ENCODE results near the gene LIN9. TPM values are rescaled to one million over a fixed set of nuclear protein-coding genes. Genes with fewer than 3 reads are reported as not detected.

LIN9 gene
- total RNA-seq, 1 donor from 2014 or later: 3.4 TPM

DNA sequence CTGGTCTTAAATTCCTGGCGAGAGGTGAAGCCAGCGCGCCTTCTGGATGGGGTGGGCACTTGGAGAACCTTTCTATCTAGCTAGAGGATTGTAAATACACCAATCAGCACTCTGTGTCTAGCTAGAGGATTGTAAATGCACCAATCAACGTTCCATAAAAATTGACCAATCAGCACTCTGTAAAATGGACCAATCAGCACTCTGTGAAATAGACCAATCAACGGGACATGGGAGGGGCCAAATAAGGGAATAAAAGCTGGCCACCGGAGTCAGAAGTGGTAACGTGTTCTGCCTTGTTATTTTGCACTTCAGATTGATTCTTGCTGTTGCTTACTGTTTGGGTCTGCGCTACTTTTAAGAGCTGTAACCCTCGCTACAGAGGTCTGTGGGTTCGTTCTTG, 12.0 kb upstream of the LIN9 start:
- no peak for ATAC-seq

DNA sequence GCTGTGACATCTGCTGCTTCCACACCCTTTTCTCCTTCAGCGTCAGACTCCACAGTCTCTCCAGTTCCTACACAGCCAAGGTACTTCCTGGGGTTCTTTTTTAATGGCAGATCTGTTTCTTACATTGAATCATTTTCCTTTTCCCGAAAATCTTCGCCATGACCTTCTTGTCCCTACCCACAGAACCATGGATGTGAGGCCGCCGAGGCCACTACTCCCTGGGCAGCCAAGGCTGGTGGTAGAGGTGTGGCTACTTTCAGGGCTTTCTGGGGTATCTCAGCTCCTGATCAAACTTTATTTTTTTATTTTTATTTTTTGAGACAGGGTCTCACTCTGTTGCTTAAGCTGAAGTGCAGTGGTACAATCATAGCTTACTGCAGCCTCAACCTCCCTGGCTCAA, 9.5 kb upstream of the LIN9 start:
- ATAC-seq: no peak

DNA sequence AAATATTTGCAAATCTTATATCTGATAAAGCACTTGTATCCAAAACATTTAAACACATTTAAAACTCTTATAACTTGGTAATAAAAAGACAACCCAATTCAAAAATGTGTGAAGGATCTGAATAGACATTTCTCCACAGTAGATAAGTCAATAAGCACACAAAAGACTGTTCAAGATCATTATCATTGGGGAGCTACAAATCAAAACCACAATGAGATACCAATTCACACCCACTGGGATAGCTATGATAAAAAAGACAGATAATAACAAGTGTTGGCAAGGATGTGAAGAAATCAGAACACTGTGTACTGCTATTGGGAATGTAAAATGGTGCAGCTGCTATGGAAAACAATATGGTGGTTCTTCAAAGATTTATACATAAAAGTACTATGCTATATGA, 5.1 kb upstream of the LIN9 start:
- no peak for ATAC-seq

DNA sequence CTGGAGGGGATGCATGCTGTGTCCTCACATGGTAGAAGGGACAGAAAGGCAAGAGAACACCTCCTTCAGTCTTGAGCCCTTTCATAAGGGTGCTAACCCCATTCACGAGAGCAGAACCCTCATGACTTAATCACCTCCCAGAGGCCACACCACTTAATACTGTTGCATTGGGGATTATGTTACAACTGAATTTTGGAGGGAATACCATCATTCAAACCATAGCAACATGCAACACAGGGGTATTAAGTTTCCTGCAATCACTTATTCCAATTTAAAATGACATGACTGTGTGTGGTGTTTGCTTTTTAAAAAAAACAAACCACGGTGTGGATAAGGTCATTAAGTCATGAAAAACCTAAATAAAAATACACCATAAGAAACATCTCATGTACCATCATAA, 3.1 kb upstream of the LIN9 start:
- ATAC-seq: no peak

DNA sequence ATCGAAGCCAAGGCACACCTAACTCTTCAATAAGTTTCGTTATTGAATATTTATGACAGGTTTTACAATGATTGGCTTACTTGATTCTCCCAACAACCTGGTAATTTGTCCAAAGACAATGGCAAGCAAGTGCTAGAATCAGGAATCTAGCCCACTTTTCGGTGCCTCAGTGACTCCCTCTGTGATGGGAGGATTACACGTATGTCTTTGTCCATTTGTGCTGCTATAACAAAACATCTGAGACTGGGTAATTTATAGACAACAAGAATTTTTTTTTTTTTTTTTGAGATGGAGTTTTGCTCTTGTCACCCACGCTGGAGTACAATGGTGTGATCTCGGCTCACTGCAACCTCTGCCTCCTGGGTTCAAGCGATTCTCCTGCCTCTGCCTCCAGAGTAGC, 2.4 kb upstream of the LIN9 start:
- no peak for ATAC-seq

DNA sequence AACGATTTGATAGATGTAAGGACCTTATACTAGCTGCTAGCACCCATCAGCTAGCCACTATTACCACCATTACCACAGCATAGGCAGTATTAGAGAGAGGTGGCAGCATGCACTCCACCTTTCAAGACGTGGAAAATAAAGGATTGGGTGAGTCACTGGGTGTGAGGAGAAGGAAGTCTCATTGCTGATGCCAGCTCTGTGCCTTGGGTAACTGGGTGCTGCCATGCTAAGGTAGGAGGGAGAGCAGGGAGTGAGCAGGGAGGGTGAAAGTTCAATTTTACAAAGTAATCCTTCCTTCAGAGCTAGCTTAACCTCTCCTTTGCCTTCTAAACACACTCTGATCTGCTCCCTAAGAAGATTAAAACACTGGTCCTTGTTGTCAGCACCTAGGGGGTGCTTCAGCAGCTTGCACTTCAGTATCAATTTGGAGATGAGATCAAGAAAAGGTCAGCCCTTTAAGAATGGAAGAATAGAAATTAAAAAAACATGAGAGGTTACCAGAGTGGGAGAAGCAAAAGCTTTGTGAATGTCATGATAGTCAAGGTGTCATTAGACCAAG, 1.8 kb upstream of the LIN9 start:
- ATAC-seq: peak; percentile 89

DNA sequence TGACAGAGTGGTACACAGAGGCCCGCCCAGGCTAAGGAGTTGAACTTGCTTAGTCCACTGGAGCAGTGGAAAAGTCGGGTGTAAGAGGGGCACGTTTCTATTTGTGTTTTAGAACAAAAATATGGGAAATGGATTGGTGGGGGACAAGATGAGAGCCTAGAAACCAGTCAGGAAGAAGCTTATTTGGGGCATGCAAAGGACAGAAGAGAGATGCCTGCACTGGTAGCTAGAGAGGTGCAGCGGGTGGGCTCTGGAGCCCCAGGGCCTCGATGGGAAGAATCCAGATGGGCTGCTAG, 1.2 kb upstream of the LIN9 start:
- no peak for ATAC-seq

DNA sequence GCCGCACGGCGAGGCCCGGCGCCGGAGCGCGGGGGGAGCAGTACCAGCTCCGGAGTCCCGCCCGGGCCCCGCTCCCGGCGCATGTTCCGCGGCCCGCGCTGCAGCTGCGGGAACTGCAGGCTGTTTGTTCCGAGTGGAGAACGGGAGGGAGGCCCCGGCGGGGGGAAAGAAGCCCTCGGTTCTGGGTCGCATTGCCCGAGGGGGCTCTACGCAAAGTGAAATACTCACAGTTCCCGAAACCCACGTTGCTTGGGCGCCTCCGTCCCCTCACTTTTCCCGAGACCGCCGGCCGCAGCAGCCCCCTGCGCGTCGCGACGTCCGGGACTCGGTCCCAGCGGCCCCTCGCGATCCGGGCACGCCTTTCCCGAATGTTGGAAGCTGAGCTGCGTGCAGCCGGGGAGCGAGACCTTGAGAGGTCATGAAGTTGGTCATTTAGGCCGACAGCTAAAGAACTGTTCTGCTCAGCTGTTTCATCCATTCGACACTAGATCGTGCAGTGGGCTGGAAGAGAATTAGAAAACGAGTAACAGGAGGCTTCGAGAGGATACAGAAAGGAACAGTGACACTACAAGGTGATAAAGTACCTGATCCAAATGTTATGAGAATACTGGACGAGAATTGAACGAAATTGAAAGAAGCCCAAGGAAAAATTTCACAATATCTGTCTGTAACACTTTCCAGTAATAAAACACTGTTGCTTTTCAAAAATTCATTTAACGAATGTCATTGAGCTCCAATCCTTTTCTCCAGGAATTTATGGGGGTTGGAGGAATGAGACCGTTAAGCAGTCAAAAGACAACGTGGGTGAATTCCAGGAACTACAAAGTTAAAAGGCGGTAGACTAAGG, 657 bp upstream of the LIN9 start:
- no peak for ATAC-seq

DNA sequence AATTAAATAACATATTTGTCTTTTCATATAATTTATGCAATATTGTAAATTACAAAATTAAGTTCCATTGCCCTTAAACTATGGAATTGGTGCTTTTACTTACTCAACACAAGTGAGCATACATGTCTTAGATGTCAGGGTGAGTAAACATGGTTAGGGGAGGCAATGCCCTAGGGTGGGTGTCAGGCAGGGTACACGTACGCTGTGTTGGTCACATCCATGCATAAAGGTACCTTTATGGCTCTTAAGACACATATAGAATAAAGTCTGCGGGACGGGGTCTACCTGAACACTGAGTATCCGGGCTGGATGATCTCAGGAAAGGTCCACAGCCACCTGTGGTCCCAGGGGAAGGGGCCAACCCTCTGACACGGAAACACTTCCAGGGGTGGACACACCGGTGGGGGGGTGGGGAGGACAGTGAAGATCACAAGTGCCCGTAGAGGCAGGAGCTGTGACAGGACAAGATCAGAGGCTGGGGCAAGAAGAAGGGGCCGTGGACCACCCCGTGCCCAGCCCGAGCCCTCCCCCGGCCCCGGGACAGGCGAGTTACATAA, 720 bp downstream of the LIN9 start:
- ATAC-seq: peak; percentile 15

DNA sequence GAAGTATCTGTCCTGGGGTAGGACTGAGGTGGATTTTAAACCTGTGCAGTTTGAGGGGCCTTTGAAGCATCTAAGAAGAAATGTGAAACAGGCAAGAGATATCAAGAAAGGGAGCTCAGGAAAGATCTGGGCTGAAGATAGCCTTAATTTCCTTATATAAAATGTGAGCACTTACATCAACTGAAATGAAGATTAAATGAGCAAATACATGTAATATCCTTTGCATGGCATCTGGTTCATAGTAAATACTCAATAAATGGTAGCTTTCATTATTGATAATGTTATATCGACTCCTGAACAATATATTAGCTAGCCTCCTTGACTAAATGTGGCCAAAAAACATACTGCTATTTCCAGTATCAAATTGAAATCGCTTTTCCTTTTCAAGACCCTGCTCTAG, 2.5 kb downstream of the LIN9 start:
- no peak for ATAC-seq

DNA sequence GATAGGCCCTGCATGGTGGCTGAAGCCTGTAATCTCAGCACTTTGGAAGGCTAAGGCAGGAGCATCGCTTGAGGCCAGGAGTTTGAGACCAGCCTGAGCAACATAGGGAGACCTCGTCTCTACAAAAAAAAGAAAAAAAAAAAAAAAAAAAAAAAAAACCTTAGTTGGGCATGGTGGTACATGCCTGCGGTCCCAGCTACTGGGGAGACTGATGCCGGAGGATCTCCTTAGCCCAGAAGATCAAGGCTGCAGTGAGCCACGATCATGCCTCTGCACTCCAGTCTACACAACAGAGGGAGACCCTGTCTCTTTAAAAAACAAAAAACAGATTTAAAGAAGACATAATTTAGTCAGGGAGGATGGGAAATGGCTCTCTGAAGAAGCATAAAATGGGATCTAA, 3.8 kb downstream of the LIN9 start:
- no peak for ATAC-seq

DNA sequence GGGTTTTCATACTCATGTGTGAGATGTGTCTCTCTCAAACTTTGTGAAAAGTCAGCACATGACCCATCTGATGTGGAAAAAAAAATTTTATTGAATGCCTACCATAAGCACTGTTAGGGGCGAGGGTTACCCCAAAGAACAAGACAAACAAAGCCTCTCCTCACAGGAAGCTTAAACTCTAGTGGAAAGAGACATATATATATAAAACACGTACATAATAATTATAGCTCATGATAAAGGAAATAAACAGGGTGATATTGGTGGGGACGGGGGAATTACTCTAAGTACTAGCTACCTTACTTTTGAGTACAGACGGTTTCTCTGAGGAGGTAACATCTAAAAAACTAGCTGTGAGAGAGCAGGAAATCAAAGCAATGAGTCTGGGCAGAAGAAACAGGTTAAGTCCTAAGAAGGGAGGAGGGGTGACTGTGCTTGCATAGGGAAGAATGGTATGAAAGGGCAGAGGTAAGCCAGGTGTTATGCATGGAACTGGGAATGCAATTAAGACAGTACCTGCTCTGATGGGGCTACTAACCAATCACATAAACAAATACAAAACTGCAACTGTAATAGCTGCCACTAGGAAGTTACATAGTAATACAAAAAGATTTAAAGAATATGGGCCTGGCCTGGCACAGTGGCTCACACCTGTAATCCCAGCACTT, 4.5 kb downstream of the LIN9 start:
- ATAC-seq: no peak

DNA sequence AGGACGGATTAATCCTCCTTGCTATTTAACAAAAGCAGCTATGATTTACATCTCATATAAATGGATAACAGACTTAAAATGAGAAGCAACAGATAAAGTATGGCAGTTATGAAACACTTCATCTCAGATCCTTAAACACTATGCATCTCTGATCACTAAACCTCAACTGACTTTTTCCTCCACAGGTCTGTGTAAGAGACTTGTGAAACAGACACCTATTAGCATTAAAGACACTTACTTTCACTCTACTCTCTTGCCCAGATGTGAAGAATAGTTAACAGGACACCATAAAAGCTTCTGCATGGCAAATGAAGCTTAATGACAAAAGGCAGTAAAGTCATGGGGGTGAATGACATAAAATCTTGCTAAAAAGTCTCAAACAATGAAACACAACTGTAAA, 6.2 kb downstream of the LIN9 start:
- no peak for ATAC-seq

DNA sequence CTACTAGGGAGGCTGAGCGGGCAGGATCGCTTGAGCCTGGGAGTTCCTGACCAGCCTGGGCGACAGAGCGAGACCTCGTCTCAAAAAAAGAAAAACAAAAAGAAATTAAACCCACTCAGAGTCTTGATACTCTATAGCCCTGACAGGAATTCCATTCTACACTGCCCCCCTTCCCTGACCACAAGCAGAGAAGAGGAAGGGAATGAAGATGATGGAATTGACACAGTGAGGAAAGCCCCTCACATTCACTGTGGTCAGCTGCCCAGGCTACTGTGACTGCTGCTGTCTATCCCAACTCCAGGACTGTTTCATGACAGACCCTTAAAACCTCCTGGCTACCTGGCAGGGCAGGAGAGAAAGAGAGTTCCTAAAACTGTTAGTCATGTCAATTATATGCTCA, 12.1 kb downstream of the LIN9 start:
- ATAC-seq: no peak

DNA sequence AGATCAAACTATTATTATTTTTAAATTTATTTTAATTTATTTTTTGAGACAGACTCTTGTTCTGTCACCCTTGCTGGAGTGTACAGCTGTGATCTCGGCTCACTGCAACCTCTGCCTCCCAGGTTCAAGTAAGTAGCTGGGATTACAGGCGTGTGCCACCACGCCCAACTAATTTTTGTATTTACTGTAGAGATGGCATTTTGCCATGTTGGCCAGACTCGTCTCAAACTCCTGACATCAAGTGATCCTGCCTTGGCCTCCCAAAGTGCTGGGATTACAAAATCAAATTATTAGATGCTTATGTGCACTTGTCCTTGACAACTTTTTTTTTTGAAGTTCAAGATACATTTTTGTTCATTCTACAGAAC, 15.4 kb downstream of the LIN9 start:
- no peak for ATAC-seq

DNA sequence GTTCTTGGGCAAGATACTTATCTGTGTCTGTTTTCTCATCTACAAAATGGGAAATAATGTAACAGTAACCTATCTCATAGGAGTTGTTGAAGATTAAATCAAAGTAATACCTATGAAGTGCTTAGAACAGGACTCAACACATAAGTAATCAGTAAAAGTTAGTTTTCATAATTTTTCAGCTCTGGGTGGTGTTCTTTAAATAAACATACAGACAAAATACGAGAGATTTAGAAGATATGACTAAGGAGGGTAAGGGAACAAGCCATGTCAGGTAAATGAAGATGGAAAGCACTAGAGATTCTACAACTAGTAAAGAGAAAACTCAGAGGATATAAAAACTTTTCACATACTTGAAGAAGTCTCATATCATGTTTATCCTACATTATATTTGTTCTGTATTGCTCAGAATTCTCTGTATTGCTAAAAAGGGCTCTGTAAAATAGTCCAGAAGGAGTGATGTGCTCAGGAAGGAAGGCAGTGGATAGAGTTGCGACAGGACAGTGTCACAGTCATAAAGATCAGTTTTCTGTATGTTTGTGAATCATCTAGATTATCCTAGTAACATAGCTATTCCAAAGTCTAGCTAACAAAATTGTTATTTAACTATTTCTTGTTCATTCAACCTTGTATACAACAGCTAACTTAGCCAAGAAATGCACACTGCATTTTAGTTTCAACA, 16.0 kb downstream of the LIN9 start:
- ATAC-seq: no peak

DNA sequence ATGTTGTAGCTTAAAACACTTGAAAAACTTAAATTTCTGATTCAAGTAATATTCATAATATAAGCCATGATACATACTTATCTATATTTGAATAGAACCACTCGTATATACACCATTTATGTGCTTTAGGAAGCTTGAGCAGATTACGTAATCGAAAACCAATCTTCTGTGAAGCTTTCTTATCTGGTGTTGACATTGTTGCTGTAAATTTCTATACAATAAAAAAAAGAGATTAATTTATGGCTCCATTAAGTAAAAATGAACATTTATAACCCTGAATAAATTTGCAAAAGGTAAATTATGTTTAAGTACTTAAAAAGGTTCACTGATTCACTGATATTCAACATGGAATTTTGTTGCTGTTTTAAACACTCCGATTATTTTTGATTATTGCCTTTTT, 21.4 kb downstream of the LIN9 start:
- no peak for ATAC-seq

DNA sequence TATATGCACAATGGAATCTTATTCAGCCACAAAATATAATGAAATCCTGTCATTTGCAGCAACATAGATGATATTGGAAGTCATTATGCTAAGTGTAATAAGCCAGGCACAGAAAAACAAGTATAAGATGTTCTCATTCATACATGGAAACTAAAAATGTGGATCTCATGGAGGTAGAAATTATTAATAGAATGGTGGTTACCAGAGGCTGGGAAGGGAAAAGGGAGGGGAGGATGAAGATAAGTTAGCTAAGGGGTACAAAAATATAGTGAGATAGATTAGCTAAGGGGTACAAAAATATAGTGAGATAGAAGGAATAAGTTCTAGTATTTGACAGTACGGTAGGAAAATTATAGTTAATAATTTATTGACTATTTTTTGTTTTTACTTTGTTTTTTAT, 27.9 kb downstream of the LIN9 start:
- no peak for ATAC-seq

DNA sequence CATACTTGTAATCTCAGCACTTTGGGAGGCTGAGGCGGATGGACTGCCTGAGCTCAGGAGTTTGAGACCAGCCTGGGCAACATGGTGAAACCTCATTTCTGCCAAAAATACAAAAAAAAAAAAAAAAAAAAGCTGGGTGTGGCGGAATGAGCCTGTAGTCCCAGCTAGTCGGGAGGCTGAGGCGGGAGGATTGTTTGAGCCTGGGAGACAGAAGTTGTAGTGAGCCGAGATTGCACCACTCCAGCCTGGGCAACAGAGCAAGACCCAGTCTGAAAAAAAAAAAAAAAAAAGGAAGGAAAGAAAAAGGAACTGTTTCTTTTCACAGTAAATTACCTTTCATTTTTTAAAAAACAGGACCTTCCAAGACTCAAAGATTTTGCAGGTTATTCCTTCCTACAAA, 29.5 kb downstream of the LIN9 start:
- ATAC-seq: no peak

DNA sequence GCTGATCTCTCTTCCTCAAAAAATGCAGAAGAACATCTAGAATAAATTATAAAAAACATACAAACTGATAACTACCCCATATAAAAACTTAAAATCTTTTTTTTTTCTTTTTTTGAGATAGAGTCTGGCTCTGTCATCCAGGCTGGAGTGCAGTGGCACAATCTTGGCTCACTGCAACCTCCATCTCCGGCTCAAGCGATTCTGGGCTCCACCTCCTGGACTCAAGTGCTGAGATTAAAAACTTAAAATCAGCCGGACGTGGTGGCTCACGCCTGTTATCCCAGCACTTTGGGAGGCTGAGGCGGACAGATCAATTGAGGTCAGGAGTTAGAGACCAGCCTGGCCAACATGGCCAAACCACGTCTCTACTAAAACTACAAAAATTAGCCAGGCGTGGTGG, 31.1 kb downstream of the LIN9 start:
- no peak for ATAC-seq

DNA sequence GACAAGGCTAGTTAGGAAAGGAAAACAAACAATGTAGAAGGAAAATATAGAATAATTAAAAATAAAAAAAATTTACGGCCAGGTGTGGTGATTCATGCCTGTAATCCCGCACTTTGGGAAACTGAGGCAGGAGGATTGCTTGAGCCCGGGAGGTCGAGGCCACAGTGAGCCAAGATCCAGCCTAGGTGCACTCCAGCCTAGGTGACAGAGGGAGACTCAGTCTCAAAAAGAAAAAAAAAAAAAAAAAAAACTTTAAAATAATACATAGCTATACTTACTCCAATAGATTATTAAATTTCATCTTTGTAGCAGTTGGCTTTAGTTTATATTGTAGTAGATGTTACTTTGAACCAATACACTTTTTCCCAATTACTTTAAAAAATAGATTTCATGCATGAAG, 32.0 kb downstream of the LIN9 start:
- no peak for ATAC-seq

DNA sequence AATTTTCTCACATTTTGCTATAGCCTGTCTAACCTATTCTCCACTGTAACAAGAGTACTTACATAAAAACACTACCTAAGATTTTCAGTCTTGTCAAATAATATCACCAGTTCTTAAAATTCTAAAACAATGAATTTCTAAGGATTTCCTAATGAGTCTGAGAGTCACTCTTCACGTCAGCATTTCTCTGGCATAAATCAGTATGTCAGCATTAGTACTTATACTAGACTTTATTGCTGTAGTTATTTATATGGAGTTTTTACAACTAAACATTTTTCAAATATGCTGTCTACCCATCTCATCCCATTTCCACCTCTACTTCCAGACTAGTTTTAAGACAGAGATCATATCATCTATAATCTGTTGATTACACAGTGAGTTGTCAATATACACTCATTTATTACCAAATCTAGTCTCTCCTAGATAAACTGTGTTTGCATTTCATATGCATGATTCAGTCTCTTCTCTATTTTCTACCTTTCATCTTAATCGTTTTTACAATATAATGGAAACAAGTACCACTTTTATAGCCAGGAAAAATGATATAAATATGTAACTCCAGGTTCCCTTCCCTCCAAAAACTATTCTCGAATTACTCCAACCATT, 32.8 kb downstream of the LIN9 start:
- ATAC-seq: no peak

DNA sequence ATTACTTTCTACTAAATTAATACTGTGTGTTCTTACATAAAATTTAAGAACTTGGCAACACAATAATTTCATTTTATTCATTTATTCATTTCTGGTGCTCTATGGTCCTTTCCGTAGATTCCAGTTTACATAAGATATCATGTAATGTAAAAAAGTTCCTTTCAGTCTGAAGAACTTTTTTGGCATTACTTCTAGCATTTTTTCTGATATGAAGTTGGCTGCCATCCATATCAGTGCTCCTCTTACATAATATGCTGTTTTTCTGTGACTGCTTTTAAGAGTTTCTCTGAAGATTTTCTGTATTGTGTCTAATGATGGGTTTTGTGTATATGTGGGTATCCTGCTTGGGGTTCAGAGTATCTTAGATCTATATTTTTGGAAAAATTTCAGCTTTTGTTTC, 34.8 kb downstream of the LIN9 start:
- ATAC-seq: no peak

Measured in esophagus mucosa (tissue), 1 donor.